Caco-2 (cell line): ENCODE measurements around the gene OR1I1. TPM values are rescaled to one million over a fixed set of nuclear protein-coding genes. Genes with fewer than 3 reads are reported as not detected.
A peak's percentile ranks its signal among the peaks of the same experiment; 100 is the strongest.

Experiments
- BruUV-seq: library from RNA; stranded (reverse); fragments of 400-500 nt; replicated peaks from 2 replicates; lab custom pipeline; 2021; lab: Mats Ljungman, UMichigan
- CTCF ChIA-PET: fragments of 300-600 bp; sonication (Branson Sonifier 250); formaldehyde crosslinking; loops from one replicate; lab custom pipeline; 2022; ENCODE audit warnings: antibody characterized with exemption; lab: Charles Lee
- POLR2A ChIA-PET: fragments of 300-600 bp; sonication (Branson Sonifier 250); formaldehyde crosslinking; loops from one replicate; lab custom pipeline; 2022; ENCODE audit warnings: antibody characterized with exemption; lab: Charles Lee
- DNase-seq, 2 experiments: peaks; one replicate each; pipeline versions ENCODE4 v3.0.0 to v3.0.0-alpha.2; 2020 to 2022
- H3K27me3 ChIP-seq: replicated peaks from 2 replicates; pipeline ENCODE4 v1.6.0; 2011; ENCODE audit warnings: low read length; ENCODE audit not compliant: control insufficient read depth, insufficient read depth
- H3K36me3 ChIP-seq: 2 replicates; pipeline ENCODE4 v1.5.1; 2011; ENCODE audit warnings: low read length; ENCODE audit not compliant: control insufficient read depth, insufficient read depth
- H3K4me1 ChIP-seq: fragments of 250-450 bp; sonication (Bioruptor Pico); 2 replicates; pipeline ENCODE4 v1.5.1; 2020; ENCODE audit warnings: mild to moderate bottlenecking
- H3K4me3 ChIP-seq: 2 replicates; pipeline ENCODE4 v1.5.1; 2011; ENCODE audit warnings: low read depth, mild to moderate bottlenecking, control low read depth, low read length
- H3K9me3 ChIP-seq: fragments of 250-450 bp; sonication (Bioruptor Pico); 2 replicates; pipeline ENCODE4 v1.5.1; 2020; ENCODE audit warnings: mild to moderate bottlenecking, moderate library complexity
- H3K27ac Mint-ChIP-seq: one replicate; pipeline ENCODE4 v1.8.0; 2022; ENCODE audit warnings: mixed read lengths; ENCODE audit not compliant: unreplicated experiment
- H3K27me3 Mint-ChIP-seq: one replicate; pipeline ENCODE4 v1.8.0; 2022; ENCODE audit warnings: mixed read lengths; ENCODE audit not compliant: insufficient read depth, unreplicated experiment
- H3K36me3 Mint-ChIP-seq: one replicate; pipeline ENCODE4 v1.8.0; 2022; ENCODE audit warnings: mild to moderate bottlenecking, mixed read lengths; ENCODE audit not compliant: insufficient read depth, unreplicated experiment
- H3K4me1 Mint-ChIP-seq: one replicate; pipeline ENCODE4 v1.8.0; 2022; ENCODE audit warnings: low read depth, mixed read lengths; ENCODE audit not compliant: unreplicated experiment
- H3K4me3 Mint-ChIP-seq: one replicate; pipeline ENCODE4 v1.8.0; 2022; ENCODE audit warnings: mild to moderate bottlenecking, moderate library complexity, mixed read lengths; ENCODE audit not compliant: unreplicated experiment
- H3K9me3 Mint-ChIP-seq: one replicate; pipeline ENCODE4 v1.8.0; 2022; ENCODE audit warnings: mixed read lengths; ENCODE audit not compliant: unreplicated experiment
- CTCF ChIP-seq, 2 experiments: fragments of 200-600 bp in 1 of 2; IDR thresholded peaks; 1 replicate in 1 of 2; 2 replicates in 1 of 2; pipeline versions ENCODE4 v1.5.1 to v1.8.0; 2011 to 2022; ENCODE audit warnings: antibody characterized with exemption in 1 of 2, control low read depth in 1 of 2, inconsistent platforms in 1 of 2, low read depth in 1 of 2, low read length in 1 of 2, mild to moderate bottlenecking in 1 of 2, moderate library complexity in 1 of 2; ENCODE audit not compliant: insufficient read depth in 1 of 2, severe bottlenecking in 1 of 2, unreplicated experiment in 1 of 2
- intact Hi-C: fragments of 100-400 bp; cut with micrococcal nuclease; formaldehyde crosslinking; loops from one replicate; pipeline ENCODE4 v1.10.0; 2022; ENCODE audit not compliant: unreplicated experiment
- total RNA-seq: library from RNA; stranded (reverse); gene quantifications from 2 replicates; pipeline ENCODE4 v1.2.3, GENCODE V29; 2022

OR1I1 gene
- total RNA-seq, 1 experiment from 2014 or later, result not detected

- no peaks in the 10 kb centered on the region for H3K9me3 Mint-ChIP-seq
- TF ChIP-seq CTCF (IDR thresholded peaks at IDR 0.05; ENCODE audit: insufficient read depth in 1 of 2, low read depth in 1 of 2, low read length in 1 of 2, severe bottlenecking in 1 of 2, unreplicated experiment in 1 of 2), result no peak
- H3K4me1 Mint-ChIP-seq, result no peaks in the 10 kb centered on the region
- Histone ChIP-seq H3K4me1 (no peaks in the 10 kb centered on the region), H3K9me3 (no peaks in the 10 kb centered on the region), H3K4me3 (no peak overlapping the region), H3K36me3 (no peaks in the 10 kb centered on the region), H3K27me3 (no peaks in the 10 kb centered on the region)
- CTCF ChIA-PET, result no interaction called here
- intact Hi-C loops, result no loop called here
- no TSS peak for BruUV-seq
- no peaks in the 10 kb centered on the region for H3K27me3 Mint-ChIP-seq
- H3K36me3 Mint-ChIP-seq, result peaks cover 15% of the 10 kb centered on the region
- no peak overlapping the region for H3K27ac Mint-ChIP-seq
- no peak overlapping the region for H3K4me3 Mint-ChIP-seq
- DNase-seq, result no peak
- POLR2A ChIA-PET, result no interaction called here
Measured at GRCh38 chr19:15128162-15128770, 46.3 kb downstream of the OR1I1 start.

GRCh38 chr19:15129856-15130585 is 48.0 kb downstream of the OR1I1 start:
- Histone ChIP-seq H3K4me3 (no peak overlapping the region), H3K36me3 (no peaks in the 10 kb centered on the region), H3K9me3 (no peaks in the 10 kb centered on the region), H3K27me3 (no peaks in the 10 kb centered on the region), H3K4me1 (no peaks in the 10 kb centered on the region)
- POLR2A ChIA-PET, result no interaction called here
- BruUV-seq, result no TSS peak
- CTCF ChIA-PET, result interaction anchor here (1.2 kb wide), 1 partner anchor 38 kb away, joined by 6 read pairs; no protein-coding TSS in a partner anchor
- Mint-ChIP-seq H3K36me3 (peaks cover 10% of the 10 kb centered on the region), H3K9me3 (no peaks in the 10 kb centered on the region), H3K4me1 (no peaks in the 10 kb centered on the region), H3K4me3 (no peak overlapping the region), H3K27ac (no peak overlapping the region), H3K27me3 (no peaks in the 10 kb centered on the region)
- peak in 1 of 2 experiments; percentile 42 for DNase-seq
- no peak for TF ChIP-seq CTCF (IDR thresholded peaks at IDR 0.05; ENCODE audit: insufficient read depth in 1 of 2, low read depth in 1 of 2, low read length in 1 of 2, severe bottlenecking in 1 of 2, unreplicated experiment in 1 of 2)
- intact Hi-C loops, result no loop called here

DNA sequence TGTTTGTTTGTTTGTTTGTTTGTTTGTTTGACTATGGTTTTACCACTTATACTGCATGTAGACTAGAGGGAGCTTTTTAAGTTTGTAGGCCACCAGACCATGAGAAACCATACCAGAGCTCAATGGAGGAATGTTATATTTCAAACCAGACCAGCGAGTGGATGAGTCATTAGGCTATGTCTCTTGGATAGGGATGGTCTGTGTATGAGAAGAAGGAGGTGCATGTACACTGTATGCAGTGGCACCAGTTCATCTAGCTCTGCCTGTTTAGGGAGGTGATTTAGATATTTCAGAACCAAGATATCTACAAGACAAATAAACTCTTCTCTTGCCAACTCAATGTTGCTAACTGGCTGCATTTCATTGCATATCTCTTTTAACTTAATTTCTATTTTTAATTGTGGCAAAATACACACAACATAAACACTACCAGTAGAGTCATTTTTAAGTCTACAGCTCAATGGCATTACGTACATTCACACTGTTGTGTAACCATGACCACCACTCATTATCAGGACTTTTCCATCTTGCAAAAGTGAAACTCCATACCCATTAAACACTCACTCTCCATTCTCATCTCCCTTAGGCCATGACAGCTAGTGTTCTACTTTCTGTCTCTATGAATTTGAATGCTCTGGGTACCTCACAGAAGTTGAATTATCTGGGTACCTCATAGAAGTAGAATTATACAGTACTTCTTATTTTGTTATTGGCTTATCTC is 54.4 kb downstream of the OR1I1 start:
- Mint-ChIP-seq H3K9me3 (peaks cover 10% of the 10 kb centered on the region), H3K27me3 (peaks cover 4% of the 10 kb centered on the region), H3K36me3 (no peaks in the 10 kb centered on the region), H3K4me3 (no peak overlapping the region), H3K27ac (no peak overlapping the region), H3K4me1 (peaks cover 6% of the 10 kb centered on the region)
- Histone ChIP-seq H3K9me3 (no peaks in the 10 kb centered on the region), H3K36me3 (no peaks in the 10 kb centered on the region), H3K27me3 (no peaks in the 10 kb centered on the region), H3K4me1 (no peaks in the 10 kb centered on the region), H3K4me3 (no peak overlapping the region)
- POLR2A ChIA-PET, result interaction anchor here (0.5 kb wide), 1 partner anchor 173 kb away, joined by 3 read pairs; no protein-coding TSS in a partner anchor
- no TSS peak for BruUV-seq
- CTCF ChIA-PET, result no interaction called here
- no peak for TF ChIP-seq CTCF (IDR thresholded peaks at IDR 0.05; ENCODE audit: insufficient read depth in 1 of 2, low read depth in 1 of 2, low read length in 1 of 2, severe bottlenecking in 1 of 2, unreplicated experiment in 1 of 2)
- DNase-seq, result no peak
- intact Hi-C loops, result no loop called here
